Epithelial cell of proximal tubule (primary cell): ENCODE data around the gene ALOXE3. TPM values are rescaled to one million over a fixed set of nuclear protein-coding genes. Genes with fewer than 3 reads are reported as not detected.

Experiments
- DNase-seq: peaks from one replicate; pipeline ENCODE4 v3.0.0-alpha.2; 2011; ENCODE audit warnings: low read depth
- H3K4me3 ChIP-seq: 2 replicates; pipeline ENCODE4 v1.5.1; 2011; ENCODE audit warnings: low read depth, mild to moderate bottlenecking, low read length
- CTCF ChIP-seq: conservative IDR thresholded peaks from 2 replicates; pipeline ENCODE4 v1.5.1; 2012; ENCODE audit warnings: low read depth, mild to moderate bottlenecking, low read length
- total RNA-seq: library from RNA; depleted of rRNA; stranded (reverse); fragments of >200 nt; gene quantifications from 2 replicates; pipeline ENCODE4 v1.2.3, GENCODE V29; 2015

Gene ALOXE3
- total RNA-seq, 1 donor from 2014 or later, result not detected

GRCh38 chr17:8159032-8159400 lies 40.7 kb upstream of the ALOXE3 start:
- no peak overlapping the region for H3K4me3 ChIP-seq
- DNase-seq, result no peak
- TF ChIP-seq CTCF, result no peak

- no peak for DNase-seq
- TF ChIP-seq CTCF, result peak; percentile 88
- H3K4me3 ChIP-seq, result no peak overlapping the region
These were observed 40.1 kb upstream of the ALOXE3 start for GRCh38 chr17:8158267-8159031.

DNA sequence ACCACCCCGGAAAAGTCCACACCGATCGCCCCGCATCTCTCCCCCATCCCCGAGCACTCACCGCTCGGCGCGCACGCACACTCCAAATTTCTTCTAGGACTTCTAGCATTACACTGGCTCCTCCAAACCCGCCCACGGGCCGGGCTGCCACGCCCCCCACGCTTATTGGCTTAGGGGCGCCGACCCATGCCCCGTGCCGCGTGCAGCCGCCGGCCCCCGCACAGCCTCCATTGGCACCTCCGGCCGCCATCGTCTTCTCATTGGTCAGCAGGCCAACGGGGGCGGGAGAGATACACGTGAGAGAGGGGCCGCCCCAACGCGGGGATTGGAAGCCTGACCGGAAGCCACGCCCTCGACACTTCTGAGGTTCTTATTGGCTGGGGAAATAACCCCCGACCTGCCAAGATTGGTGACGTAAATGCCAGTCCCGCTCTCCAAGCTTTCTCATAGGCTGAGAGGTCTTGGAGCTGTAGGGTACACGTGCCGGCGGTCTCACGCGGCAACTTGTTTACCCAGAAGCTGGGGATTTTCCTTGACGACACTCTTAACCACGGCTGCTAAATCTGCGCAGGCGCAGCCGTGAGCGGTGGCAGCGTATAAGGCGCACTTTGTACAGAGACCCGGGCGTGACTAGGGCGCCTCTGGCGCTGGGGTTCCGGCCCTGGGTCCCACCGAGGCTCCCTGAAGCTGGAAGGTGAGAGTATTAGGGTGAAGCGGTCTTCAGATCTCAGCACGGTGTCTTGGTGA lies 38.1 kb upstream of the ALOXE3 start:
- peak overlapping the region; percentile 90 for H3K4me3 ChIP-seq
- no peak for TF ChIP-seq CTCF
- peak; percentile 99 for DNase-seq

GRCh38 chr17:8155996-8156245 lies 37.6 kb upstream of the ALOXE3 start:
- peak overlapping the region; percentile 90 for H3K4me3 ChIP-seq
- DNase-seq, result no peak

GRCh38 chr17:8155231-8155995 lies 37.1 kb upstream of the ALOXE3 start:
- TF ChIP-seq CTCF, result no peak
- H3K4me3 ChIP-seq, result peak overlapping the region; percentile 90
- no peak for DNase-seq

More at GRCh38 chr17:8155996-8156245, 37.6 kb upstream of the ALOXE3 start:
- no peak for TF ChIP-seq CTCF

DNA sequence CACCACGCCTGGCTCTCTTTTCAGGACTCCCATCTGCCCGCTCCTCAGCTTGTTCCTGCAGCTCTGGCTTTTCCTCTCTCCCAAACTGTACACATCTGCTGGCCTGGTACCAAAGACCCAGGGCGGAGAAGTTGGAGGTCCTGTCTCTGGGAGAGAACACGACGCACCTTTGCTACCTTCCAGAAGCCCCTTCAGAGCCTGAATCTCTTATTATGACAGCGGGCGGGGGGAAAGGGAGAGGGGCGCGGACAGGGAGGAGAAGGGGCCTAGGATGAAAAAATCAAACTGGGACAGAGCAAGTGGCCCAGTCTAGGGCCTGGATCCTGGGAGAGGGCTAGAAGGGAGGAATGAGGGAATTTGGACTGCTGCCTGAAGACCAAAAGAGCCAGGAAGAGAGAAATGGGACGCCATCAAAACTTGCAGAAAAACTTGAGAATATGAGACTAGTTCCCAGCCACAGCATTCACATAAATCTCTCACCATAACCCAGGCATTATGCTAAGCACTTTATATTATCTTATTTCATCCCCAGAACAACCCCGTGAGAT lies 36.4 kb upstream of the ALOXE3 start:
- H3K4me3 ChIP-seq, result peak overlapping the region; percentile 90

More for the DNA sequence above, 36.4 kb upstream of the ALOXE3 start:
- no peak for TF ChIP-seq CTCF
- DNase-seq, result no peak
